GM21576 (cell line): ENCODE measurements around the gene ITGA4.
"Not testable (repeated sequence)": the region's sequence is repeated elsewhere in the genome, so short reads cannot be mapped to it uniquely, and the experiment has no call there.

Experiments used
- ATAC-seq: cut with Tn5 transposase; IDR thresholded peaks from one replicate; pipeline ENCODE4 v1.9.1; 2021; ENCODE audit warnings: mild to moderate bottlenecking, moderate library complexity; ENCODE audit not compliant: unreplicated experiment

The ITGA4 gene

DNA sequence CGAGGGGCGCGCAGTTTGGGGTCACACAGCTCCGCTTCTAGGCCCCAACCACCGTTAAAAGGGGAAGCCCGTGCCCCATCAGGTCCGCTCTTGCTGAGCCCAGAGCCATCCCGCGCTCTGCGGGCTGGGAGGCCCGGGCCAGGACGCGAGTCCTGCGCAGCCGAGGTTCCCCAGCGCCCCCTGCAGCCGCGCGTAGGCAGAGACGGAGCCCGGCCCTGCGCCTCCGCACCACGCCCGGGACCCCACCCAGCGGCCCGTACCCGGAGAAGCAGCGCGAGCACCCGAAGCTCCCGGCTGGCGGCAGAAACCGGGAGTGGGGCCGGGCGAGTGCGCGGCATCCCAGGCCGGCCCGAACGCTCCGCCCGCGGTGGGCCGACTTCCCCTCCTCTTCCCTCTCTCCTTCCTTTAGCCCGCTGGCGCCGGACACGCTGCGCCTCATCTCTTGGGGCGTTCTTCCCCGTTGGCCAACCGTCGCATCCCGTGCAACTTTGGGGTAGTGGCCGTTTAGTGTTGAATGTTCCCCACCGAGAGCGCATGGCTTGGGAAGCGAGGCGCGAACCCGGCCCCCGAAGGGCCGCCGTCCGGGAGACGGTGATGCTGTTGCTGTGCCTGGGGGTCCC is at the start of gene ITGA4:
TSS of gene ITGA4 (plus strand) at position 266 of the 620 bp plus-strand sequence. CDS start at position 535, 269 bp downstream.
- peak; percentile 69 for ATAC-seq

GRCh38 chr2:181408861-181409260 is 48.3 kb upstream of the ITGA4 start:
- ATAC-seq, result no peak

DNA sequence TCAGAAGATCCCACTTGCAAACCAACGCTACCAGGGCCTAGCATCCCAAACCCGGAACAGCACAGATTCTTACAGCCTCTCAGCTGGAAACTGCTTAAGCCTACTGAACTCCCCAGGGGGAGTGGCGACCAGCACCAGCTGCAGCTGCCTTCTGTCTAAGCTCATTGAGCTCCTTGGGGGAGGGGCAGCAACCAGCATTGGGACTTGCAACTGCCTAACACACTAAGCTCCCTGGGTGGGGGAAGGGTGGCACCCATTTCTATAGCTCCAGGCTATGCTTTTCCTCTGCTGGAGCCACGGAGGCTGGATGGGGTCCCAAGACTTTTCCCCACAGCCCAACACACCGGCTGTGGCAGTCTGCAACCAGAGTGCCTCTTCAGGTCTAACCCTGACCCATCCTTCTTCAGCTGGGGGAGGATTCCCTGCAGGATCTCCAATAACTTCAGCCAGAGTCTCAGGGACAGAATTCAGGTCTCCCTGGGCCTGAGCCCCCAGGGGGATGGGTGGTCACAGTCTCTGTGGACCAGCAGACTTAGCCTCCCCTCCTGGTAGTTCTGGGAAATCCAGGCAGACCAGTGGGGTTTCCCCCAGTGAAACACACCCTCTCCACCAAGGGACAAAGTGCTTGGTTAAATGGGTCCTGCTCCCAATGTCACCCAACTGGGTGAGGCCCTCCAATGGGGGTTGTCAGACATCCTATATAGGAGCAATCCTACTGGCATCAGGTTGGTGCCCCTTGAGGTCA is 45.9 kb upstream of the ITGA4 start:
- ATAC-seq, result peak; percentile 94

GRCh38 chr2:181419129-181419855 is 37.9 kb upstream of the ITGA4 start:
- ATAC-seq, result no peak

DNA sequence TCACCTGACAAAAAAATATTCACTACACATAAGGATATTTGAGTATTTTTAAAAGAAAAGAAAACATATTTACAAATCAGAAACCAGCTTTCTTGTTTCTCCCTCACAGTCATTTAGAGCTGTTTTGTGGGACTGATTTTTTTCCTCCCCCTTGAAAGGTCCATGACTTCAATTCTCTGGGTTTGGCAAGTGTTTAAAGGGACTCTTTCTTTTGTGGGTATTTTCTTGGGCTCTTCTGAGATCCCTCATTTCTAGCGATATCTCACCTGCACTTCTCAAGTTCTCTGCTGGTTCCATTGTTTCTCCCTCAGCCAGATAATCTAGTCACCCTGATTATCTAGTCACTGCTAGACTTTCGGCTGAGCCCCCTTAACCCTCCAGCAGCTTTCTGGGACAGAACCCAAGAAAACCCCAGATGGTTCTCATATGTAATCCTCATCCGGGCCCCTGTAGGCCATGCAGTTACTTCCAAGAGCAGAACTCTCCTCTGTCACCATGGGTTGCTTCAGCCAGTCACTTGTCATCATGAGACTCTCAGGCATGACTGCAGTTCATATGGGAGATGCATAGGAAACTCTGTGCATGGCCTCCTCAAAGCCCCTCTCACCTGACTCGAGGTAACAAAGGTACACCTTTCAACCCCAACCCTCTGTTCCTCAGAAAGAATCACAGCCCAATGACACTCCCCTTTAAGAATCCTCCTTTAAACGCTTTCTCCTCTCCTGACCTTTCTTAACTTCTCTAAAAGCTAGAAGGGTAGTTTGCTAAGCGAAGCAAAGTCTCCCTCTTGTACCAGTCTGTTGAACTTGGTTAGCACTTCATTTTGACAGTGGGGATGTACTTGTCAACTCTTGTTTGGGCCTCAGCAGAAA is 36.7 kb upstream of the ITGA4 start:
- no peak for ATAC-seq

DNA sequence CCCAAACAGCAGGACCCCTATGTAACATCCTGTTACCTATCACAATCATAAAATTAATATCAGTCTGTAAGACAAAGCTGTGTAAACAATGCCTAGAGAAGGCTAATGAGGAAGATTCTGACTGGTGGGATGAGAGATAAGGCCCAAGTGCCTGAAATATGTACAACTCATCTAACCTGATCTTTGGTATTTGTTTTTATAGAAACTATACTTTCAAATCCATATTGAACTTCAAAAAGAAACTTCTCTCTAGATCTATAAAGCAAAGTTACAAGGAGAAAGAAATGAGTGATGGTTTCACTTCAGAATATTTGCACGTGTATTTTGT is 36.1 kb upstream of the ITGA4 start:
- ATAC-seq, result no peak

DNA sequence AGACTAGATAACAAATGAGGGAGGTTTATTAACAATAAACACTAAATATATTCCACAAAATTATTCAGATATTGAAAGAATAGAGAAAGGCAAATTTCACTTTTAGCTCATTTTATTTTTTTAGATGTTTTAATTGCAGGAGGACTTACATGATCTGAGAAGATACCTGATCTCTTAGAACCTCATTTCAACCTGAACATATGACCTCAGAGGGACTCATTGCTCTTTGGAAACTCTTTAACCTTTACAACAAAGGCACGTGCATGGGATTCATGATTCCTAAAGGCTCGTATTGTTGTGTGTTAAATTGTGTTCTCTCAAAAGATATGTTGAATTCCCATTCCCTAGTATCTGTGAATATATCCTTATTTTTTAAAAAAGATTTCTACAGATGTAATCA is 35.7 kb upstream of the ITGA4 start:
- ATAC-seq, result no peak

DNA sequence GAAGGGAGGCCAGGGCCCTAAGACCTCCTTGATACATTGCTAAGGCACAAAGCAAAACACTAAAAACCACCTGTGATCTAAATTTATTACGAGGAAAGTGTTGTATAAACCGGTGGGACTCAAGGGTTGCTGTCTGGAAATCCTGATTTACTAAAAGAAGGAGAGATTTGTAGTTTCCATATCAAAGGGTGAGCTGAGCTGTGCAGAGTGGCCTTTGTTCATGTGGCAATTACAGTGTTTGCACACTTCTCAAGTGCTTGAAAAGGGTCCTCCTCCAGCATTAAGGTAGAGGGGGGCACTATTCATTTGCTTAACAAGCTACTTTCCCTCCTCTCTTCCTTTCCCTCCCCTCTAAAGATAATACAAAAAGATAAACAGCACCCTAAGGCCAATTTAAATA is 30.5 kb upstream of the ITGA4 start:
- no peak for ATAC-seq

DNA sequence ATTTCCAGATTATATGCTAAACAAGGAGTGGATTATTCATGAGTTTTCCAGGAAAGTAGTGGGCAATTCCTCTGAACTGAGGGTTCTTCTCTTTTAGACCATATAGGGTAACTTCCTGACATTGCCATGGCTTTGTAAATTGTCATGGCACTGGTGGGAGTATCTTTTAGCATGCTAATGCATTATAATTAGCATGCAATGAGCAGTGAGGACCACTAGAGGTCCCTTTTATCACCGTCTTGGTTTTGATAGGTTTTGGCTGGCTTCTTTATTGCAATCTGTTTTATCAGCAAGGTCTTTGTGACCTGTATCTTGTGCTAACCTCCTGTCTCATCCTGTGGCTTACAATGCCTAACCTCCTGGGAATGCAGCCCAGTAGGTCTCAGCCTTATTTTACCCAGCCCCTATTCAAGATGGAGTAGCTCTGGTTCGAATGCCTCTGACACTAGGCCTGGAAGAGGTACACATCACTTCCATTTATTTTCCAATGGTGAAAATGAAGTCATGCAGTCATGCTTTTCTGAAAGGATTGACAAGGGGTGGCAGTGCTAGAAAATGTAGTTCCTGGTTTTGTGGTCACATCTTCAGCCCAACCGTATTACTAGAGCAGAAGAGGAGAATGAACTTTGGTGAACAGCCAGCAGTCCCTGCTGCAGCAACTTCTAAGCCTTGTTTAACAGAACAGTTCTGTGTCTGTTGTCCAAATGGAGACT is 26.6 kb upstream of the ITGA4 start:
- no peak for ATAC-seq

GRCh38 chr2:181431674-181432073 is 25.5 kb upstream of the ITGA4 start:
- ATAC-seq, result no peak

- no peak for ATAC-seq
These were observed 18.9 kb upstream of the ITGA4 start for GRCh38 chr2:181438261-181438660.

- ATAC-seq, result no peak
These were observed 16.8 kb upstream of the ITGA4 start for GRCh38 chr2:181440344-181440743.

- ATAC-seq, result no peak
These were observed 16.3 kb upstream of the ITGA4 start for GRCh38 chr2:181440919-181441318.

- ATAC-seq, result no peak
These were observed 15.5 kb upstream of the ITGA4 start for GRCh38 chr2:181441670-181442069.

DNA sequence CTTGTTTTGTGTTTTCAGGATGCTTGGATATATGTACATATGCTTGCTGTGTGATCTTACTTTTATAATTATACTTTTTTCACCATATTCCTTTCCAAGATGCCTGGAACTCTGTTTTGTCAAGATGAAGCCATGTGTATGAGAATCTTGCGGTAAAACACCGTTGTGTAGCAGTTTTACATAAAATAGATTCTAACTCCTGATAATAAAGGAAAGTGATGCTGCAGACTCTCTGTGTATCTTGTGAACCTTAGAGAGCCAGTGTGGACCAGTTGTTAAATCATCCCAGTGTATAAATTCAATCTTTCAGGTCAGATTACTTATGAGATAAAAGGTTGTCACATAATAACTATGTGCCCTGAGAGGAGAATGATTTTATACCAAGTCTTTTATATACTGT is 12.5 kb upstream of the ITGA4 start:
- no peak for ATAC-seq

DNA sequence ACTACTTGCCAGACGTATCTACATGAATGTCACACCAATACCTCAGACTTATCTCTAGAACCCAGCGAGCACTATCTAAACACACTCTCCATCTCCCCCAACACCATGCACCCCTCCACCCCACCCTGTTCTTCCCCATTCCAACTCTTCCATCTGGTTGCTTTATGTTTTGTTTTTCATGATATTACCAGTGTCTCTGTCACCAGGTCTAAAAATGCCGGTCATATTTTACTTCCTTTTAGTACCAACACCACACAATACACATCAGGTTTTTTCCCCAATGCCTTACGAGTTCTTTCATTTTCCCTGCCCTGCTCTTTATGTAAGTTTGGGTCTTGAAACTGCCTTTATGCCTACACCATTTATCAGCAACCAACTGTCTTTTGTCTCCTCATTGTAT is 10.2 kb upstream of the ITGA4 start:
- peak; percentile 58 for ATAC-seq

GRCh38 chr2:181449278-181449677 is 7.9 kb upstream of the ITGA4 start:
- ATAC-seq, result not testable (repeated sequence)

- no peak for ATAC-seq
These were observed 2.3 kb upstream of the ITGA4 start for GRCh38 chr2:181454686-181455450.

DNA sequence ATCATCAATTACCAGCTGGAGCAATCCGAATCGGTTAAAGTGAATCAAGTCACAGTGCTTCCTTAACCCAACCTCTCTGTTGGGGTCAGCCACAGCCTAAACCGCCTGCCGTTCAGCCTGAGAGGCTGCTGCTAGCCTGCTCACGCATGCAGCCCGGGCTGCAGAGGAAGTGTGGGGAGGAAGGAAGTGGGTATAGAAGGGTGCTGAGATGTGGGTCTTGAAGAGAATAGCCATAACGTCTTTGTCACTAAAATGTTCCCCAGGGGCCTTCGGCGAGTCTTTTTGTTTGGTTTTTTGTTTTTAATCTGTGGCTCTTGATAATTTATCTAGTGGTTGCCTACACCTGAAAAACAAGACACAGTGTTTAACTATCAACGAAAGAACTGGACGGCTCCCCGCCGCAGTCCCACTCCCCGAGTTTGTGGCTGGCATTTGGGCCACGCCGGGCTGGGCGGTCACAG is 496 bp upstream of the ITGA4 start:
- ATAC-seq, result peak; percentile 75
